Mucosa of stomach (tissue), 1 donor: ENCODE results near the gene CD28.
"Not testable (repeated sequence)": the region's sequence is repeated elsewhere in the genome, so short reads cannot be mapped to it uniquely, and the experiment has no call there.

Source experiments
- H3K27me3 ChIP-seq: one replicate; pipeline ENCODE4 v1.7.0; 2013; ENCODE audit warnings: mild to moderate bottlenecking, low read length; ENCODE audit not compliant: control insufficient read depth, insufficient read depth
- H3K36me3 ChIP-seq: one replicate; pipeline ENCODE4 v1.7.0; 2013; ENCODE audit warnings: low read length; ENCODE audit not compliant: control insufficient read depth, insufficient read depth
- H3K4me1 ChIP-seq: one replicate; pipeline ENCODE4 v1.7.0; 2013; ENCODE audit warnings: mild to moderate bottlenecking, low read length; ENCODE audit not compliant: control insufficient read depth, insufficient read depth
- H3K4me3 ChIP-seq: one replicate; pipeline ENCODE4 v1.7.0; 2013; ENCODE audit warnings: low read length
- H3K9ac ChIP-seq: one replicate; pipeline ENCODE4 v1.7.0; 2013; ENCODE audit warnings: mild to moderate bottlenecking, low read length, moderate library complexity
- H3K9me3 ChIP-seq: one replicate; pipeline ENCODE4 v1.7.0; 2013; ENCODE audit warnings: mild to moderate bottlenecking, low read length, moderate library complexity; ENCODE audit not compliant: control insufficient read depth
- donor health status: Pancreatic carcinoma.

Gene CD28

DNA sequence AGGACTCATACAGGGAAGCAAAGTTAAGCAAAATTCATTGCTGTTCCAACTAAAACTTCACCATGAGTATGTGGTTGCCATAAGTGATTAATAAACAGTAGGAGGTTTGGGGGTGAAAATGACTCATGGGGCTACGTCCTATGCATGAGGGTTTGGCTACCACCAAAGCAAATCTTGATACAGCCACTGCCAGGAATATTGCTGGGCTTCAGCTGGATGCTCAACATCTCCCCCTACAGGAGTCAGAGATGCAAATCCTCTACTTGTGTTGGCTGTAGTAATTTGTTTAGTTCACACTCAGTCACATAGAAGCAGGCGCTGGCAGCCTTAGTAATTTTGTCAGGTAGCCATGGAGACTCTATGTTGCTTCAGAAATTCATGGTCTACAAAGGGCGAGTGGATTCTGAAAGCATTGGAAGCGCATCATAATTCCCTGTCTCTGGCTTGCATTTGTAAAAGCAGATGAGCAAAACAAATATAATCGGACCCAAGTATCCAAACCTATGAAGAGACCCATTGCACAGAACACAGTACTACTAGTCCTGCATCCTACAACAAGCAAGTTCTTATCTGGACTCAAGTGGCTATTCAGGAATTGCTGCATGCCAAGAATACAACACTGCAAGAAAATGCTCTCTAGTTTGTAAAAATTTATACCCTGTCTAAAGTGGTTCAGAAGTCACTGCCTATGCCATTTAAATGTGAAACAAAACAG lies 76.0 kb downstream of the CD28 start:
- peaks cover 21% of the 10 kb centered on the region for H3K4me1 ChIP-seq
- H3K27me3 ChIP-seq = no peaks in the 10 kb centered on the region
- H3K4me3 ChIP-seq = no peak overlapping the region
- no peaks in the 10 kb centered on the region for H3K9me3 ChIP-seq
- no peaks in the 10 kb centered on the region for H3K36me3 ChIP-seq
- H3K9ac ChIP-seq = no peak overlapping the region

DNA sequence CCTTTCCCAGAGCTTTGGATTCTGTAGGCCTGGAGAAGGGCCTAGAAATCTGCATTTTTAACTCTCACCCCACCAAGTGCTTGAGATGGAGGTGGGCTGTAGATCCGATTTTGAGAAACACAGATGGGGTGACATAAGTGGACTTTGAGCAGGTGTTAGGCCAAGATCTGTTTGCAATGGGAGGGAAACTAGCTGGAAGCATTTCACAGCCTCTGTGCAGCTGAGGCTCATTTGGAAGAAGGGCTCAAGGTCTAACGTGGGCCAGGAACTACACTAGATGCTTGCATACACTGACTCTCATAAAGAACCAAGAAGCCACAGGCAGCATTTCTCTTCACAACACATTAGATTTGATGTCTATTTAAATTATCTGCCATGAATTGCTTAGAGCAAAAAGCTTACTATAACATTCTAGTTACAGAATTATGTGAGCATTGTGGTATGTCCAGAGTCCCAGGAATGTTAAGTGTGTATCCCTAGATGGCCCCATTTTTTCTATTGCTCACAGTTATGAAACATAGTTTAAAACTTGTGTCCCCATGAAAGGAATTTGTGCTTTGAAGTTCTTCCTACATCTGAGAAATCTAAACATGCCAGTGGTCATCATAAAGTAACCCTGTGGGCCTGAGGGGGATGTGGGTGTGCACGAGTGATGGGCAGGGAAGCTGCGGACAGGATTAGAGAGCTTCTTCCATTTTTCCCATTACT lies 77.2 kb downstream of the CD28 start:
- no peaks in the 10 kb centered on the region for H3K27me3 ChIP-seq

DNA sequence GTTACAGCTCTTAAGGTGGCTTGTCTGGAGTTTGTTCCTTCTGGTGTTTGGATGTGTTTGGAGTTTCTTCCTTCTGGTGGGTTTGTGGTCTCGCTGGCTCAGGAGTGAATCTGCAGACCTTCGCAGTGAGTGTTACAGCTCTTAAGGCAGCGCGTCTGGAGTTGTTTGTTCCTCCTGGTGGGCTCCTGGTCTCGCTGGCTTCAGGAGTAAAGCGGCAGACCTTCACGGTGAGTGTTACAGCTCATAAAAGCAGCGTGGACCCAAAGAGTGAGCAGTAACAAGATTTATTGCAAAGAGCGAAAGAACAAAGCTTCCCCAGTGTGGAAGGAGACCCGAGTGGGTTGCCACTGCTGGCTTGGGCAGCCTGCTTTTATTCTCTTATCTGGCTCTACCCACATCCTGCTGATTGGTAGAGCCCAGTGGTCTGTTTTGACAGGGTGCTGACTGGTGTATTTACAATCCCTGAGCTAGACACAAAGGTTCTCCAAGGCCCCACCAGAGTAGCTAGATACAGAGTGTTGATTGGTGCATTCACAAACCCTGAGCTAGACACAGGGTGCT lies 78.4 kb downstream of the CD28 start:
- not testable (repeated sequence) for H3K27me3 ChIP-seq, H3K9ac ChIP-seq, H3K9me3 ChIP-seq, H3K4me3 ChIP-seq, H3K36me3 ChIP-seq
- peaks cover 27% of the 10 kb centered on the region for H3K4me1 ChIP-seq

More for the DNA sequence above, 77.2 kb downstream of the CD28 start:
- Histone ChIP-seq H3K9ac (no peak overlapping the region), H3K36me3 (no peaks in the 10 kb centered on the region), H3K4me3 (no peak overlapping the region), H3K9me3 (no peaks in the 10 kb centered on the region), H3K4me1 (peaks cover 27% of the 10 kb centered on the region)

DNA sequence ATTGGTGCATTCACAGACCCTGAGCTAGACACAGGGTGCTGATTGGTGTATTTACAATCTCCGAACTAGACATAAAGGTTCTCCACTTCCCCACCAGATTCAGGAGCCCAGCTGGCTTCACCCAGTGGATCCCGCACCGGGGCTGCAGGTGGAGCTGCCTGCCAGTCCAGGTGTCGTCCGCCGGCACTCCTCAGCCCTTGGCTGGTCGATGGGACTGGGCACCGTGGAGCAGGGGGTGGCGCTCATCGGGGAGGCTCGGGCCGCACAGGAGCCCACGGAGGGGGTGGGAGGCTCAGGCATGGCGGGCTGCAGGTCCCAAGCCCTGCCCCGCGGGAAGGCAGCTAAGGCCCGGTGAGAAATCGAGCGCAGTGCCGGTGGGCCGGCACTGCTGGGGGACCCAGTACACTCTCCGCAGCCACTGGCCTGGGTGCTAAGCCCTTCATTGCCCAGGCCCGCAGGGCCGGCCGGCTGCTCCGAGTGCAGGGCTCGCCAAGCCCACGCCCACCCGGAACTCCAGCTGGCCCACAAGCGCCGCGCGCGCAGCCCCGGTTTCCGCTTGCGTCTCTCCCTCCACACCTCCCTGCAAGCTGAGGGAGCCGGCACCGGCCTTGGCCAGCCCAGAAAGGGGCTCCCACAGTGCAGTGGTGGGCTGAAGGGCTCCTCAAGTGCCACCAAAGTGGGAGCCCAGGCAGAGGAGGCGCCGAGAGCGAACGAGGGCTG lies 79.1 kb downstream of the CD28 start:
- H3K4me1 ChIP-seq = peaks cover 27% of the 10 kb centered on the region
- H3K9me3 ChIP-seq, H3K4me3 ChIP-seq, H3K9ac ChIP-seq, H3K36me3 ChIP-seq, H3K27me3 ChIP-seq: not testable (repeated sequence)

DNA sequence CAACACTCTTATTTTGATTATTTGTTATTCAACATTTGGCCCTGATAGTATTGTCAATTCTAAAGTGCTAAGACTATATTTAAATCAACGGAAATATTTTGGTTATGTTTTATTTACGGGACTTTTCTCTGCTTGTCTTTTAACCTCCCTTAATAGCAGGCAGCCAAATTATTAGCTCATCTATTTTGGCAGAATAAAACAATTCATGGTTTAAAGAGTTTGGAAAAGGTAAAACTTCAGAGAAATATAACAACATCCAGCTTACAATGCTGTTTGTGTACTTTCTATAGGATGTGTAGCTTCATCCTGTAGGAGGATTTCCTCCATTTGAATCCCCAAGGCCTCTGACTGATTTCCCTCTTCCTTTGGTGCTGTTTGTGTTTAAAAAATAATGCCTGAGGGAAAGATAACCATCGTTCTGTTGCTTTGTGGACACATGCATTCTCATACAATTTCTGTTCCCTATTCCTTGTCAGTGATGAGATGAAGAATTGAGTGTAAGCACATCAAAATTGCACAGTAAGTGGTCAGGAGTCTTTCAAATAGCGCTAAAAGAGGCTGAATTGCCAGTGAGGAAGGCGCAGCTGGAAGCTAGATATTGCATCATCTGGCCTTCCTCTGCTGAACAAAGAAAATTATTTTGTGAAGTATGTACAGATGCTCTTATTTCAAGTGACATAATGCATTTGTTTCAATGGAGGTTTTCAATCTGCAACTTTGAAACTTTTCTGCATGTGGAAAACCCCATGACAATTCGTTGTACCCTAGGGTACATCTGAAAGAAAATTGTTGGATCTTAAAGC lies 80.3 kb downstream of the CD28 start:
- Histone ChIP-seq H3K4me3 (no peak overlapping the region), H3K9ac (no peak overlapping the region), H3K9me3 (no peaks in the 10 kb centered on the region), H3K4me1 (peaks cover 27% of the 10 kb centered on the region), H3K36me3 (no peaks in the 10 kb centered on the region), H3K27me3 (no peaks in the 10 kb centered on the region)

DNA sequence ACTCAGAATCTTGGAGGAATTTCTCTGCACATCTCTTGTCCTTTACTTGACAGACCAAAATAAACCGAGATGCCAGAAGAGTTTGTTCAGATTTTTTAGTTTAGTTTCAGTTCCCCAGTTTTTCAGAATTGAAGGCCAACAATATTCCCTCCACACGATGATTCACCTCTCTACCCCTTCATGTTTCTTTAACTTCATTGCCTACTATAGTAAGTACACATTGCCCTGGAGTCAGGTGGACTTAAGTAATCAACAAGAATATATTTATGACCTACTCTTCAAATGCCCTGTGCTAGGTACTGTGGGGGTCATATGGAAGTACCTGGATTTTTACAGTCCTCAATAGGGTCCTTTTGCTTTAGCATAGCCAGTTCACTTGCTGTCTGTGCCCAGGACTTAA lies 81.5 kb downstream of the CD28 start:
- Histone ChIP-seq H3K4me1 (peaks cover 17% of the 10 kb centered on the region), H3K9ac (no peak overlapping the region), H3K36me3 (no peaks in the 10 kb centered on the region), H3K9me3 (no peaks in the 10 kb centered on the region), H3K27me3 (no peaks in the 10 kb centered on the region), H3K4me3 (no peak overlapping the region)
